ENCODE results near the gene NRP1.

Gene NRP1

DNA sequence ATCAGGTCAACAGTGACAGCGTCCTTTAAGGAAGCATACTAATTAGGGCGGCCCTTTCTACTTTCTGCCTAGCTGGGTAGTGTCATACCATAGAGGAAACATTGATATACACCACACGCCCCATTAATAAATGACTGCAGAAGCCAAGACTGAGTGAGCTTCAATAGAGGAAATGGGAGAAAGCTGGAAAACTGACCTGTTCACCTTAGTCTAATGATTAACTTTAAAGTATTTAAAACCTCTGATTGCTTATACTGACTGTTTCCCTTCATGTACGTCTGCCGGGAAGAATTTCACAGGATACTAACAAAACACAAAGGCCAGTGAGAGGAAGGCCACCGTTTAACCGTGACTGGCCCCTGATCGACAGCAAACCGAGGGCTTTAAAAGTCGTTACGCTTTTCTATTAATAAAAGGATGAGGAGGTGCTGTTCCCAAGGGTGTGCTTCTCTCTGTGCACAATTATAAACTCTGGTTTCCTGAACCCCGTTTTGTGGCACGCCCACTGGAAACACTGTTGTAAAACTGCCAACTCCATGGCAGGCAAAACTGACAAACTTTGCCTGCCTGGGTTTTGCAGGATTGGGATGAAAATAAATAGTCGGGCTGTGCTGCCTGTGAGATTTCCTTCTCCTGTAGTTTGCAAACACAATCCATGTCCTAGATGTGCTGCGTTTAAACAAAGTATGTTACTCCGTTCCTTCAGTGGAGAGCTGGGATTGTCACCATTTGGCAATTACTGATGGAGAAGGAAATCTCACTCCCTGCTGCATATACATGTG, 137.6 kb downstream of the NRP1 start:
- Histone ChIP-seq H2AFZ (no peak overlapping the region), H3K27ac (peak overlapping the region; percentile 17), H3K4me3 (ENCODE audit: low read depth, low read length) (no peak overlapping the region), H3K9me3 (ENCODE audit: control insufficient read depth, low read length) (no peaks in the 10 kb centered on the region), H3K9ac (no peak overlapping the region), H3K79me2 (no peaks in the 10 kb centered on the region), H3K4me1 (no peaks in the 10 kb centered on the region), H3K4me2 (ENCODE audit: low read length) (no peak overlapping the region), H3K27me3 (ENCODE audit: control insufficient read depth, insufficient read depth, low read length) (no peaks in the 10 kb centered on the region), H3K36me3 (ENCODE audit: control insufficient read depth, insufficient read depth, low read length) (no peaks in the 10 kb centered on the region)
- TF ChIP-seq, protein P1, sequence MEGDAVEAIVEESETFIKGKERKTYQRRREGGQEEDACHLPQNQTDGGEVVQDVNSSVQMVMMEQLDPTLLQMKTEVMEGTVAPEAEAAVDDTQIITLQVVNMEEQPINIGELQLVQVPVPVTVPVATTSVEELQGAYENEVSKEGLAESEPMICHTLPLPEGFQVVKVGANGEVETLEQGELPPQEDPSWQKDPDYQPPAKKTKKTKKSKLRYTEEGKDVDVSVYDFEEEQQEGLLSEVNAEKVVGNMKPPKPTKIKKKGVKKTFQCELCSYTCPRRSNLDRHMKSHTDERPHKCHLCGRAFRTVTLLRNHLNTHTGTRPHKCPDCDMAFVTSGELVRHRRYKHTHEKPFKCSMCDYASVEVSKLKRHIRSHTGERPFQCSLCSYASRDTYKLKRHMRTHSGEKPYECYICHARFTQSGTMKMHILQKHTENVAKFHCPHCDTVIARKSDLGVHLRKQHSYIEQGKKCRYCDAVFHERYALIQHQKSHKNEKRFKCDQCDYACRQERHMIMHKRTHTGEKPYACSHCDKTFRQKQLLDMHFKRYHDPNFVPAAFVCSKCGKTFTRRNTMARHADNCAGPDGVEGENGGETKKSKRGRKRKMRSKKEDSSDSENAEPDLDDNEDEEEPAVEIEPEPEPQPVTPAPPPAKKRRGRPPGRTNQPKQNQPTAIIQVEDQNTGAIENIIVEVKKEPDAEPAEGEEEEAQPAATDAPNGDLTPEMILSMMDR (IDR thresholded peaks at IDR 0.05) = no peak

GRCh38 chr10:33196377-33196706, 138.1 kb downstream of the NRP1 start:
- Histone ChIP-seq H3K9ac (no peak overlapping the region), H3K79me2 (no peaks in the 10 kb centered on the region), H3K36me3 (ENCODE audit: control insufficient read depth, insufficient read depth, low read length) (no peaks in the 10 kb centered on the region), H2AFZ (no peak overlapping the region), H3K9me3 (ENCODE audit: control insufficient read depth, low read length) (no peaks in the 10 kb centered on the region), H3K27ac (peak overlapping the region; percentile 17), H3K4me1 (no peaks in the 10 kb centered on the region), H3K4me3 (ENCODE audit: low read depth, low read length) (no peak overlapping the region), H3K27me3 (ENCODE audit: control insufficient read depth, insufficient read depth, low read length) (no peaks in the 10 kb centered on the region), H3K4me2 (ENCODE audit: low read length) (no peak overlapping the region)
- TF ChIP-seq, protein P1 (IDR thresholded peaks at IDR 0.05) = no peak

DNA sequence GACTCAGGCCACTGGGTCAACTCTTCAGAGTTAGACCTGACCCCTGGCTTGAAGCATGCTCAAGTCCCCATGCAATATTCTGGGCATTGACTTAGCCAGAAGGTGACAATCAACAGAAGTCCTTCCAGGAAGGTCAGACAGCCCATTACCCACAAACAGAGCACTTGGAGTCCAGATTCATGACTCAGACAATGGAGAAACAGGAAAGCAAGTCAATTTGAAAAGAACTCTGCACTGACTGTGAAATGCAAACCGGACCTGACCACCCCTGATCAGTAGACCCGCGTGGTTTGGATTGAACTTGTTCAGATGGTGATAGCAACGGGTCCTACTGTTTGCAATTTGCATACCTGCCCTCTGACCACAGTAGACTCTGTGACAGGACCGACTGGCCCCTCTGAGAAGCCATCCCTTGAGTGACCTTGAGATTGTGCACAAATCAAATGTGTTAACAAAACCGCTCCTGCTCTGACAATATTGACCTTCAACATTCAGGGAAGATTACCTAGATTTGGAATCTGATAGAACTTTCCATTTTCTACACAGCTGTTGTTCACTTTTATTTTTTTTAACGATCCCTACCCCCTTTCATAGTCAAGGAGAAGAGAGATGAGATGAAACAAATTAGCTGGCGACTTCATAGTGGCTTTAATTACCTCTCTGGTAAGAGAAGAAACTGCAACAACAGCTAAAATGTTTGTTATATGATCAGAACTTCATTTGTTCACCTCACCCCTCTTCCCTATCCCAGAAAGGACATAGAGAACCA, 138.7 kb downstream of the NRP1 start:
- Histone ChIP-seq H3K27me3 (ENCODE audit: control insufficient read depth, insufficient read depth, low read length) (no peaks in the 10 kb centered on the region), H3K9ac (no peak overlapping the region), H3K4me3 (ENCODE audit: low read depth, low read length) (no peak overlapping the region), H3K79me2 (no peaks in the 10 kb centered on the region), H3K9me3 (ENCODE audit: control insufficient read depth, low read length) (no peaks in the 10 kb centered on the region), H3K4me1 (no peaks in the 10 kb centered on the region), H3K4me2 (ENCODE audit: low read length) (no peak overlapping the region), H3K27ac (no peak overlapping the region), H3K36me3 (ENCODE audit: control insufficient read depth, insufficient read depth, low read length) (no peaks in the 10 kb centered on the region), H2AFZ (no peak overlapping the region)
- TF ChIP-seq, protein P1 (IDR thresholded peaks at IDR 0.05) = no peak

- no peak overlapping the region for H3K9ac ChIP-seq
- H3K36me3 ChIP-seq (ENCODE audit: control insufficient read depth, insufficient read depth, low read length) = no peaks in the 10 kb centered on the region
- no peak overlapping the region for H3K4me2 ChIP-seq (ENCODE audit: low read length)
- H3K27ac ChIP-seq = no peak overlapping the region
- no peaks in the 10 kb centered on the region for H3K4me1 ChIP-seq
- TF ChIP-seq, protein P1 (IDR thresholded peaks at IDR 0.05) = no peak
- H3K4me3 ChIP-seq (ENCODE audit: low read depth, low read length) = no peak overlapping the region
- H2AFZ ChIP-seq = no peak overlapping the region
- no peaks in the 10 kb centered on the region for H3K9me3 ChIP-seq (ENCODE audit: control insufficient read depth, low read length)
- no peaks in the 10 kb centered on the region for H3K27me3 ChIP-seq (ENCODE audit: control insufficient read depth, insufficient read depth, low read length)
- H3K79me2 ChIP-seq = no peaks in the 10 kb centered on the region
These were observed 140.6 kb downstream of the NRP1 start for GRCh38 chr10:33193701-33194521.

All from parathyroid adenoma (tissue), 2 donors.